Epidermal melanocyte (primary cell): ENCODE data around the gene OR51E2.
"Not testable (repeated sequence)": the region's sequence is repeated elsewhere in the genome, so short reads cannot be mapped to it uniquely, and the experiment has no call there.

ENCODE experiments used
- DNase-seq: peaks from one replicate; pipeline ENCODE4 v3.0.0; 2011; ENCODE audit warnings: low spot score; ENCODE audit not compliant: insufficient read length

Gene OR51E2

GRCh38 chr11:4697585-4697984, at the start of gene OR51E2:
Gene OR51E2, minus strand, starts transcription at chr11:4697853. Its CDS starts 15,142 bp downstream, at chr11:4682711.
- no peak for DNase-seq

- DNase-seq: no peak
Measured at GRCh38 chr11:4740735-4741134, 43.1 kb upstream of the OR51E2 start.

- DNase-seq: no peak
Measured at GRCh38 chr11:4727171-4727570, 29.5 kb upstream of the OR51E2 start.

- not testable (repeated sequence) for DNase-seq
Measured at GRCh38 chr11:4722616-4723534, 25.2 kb upstream of the OR51E2 start.

GRCh38 chr11:4714300-4714699, 16.6 kb upstream of the OR51E2 start:
- no peak for DNase-seq

- DNase-seq: no peak
Measured at GRCh38 chr11:4713241-4713640, 15.6 kb upstream of the OR51E2 start.

GRCh38 chr11:4704790-4705334, 7.2 kb upstream of the OR51E2 start:
- no peak for DNase-seq

GRCh38 chr11:4704054-4704789, 6.6 kb upstream of the OR51E2 start, which contains the start of gene MMP26:
Gene MMP26, plus strand, starts transcription at chr11:4704784.
- no peak for DNase-seq

- no peak for DNase-seq
Measured at GRCh38 chr11:4700436-4700820, 2.8 kb upstream of the OR51E2 start.

- DNase-seq: no peak
Measured at GRCh38 chr11:4699697-4700435, 2.2 kb upstream of the OR51E2 start.

GRCh38 chr11:4695442-4695841, 2.2 kb downstream of the OR51E2 start:
- DNase-seq: no peak

GRCh38 chr11:4684631-4685285, 12.9 kb downstream of the OR51E2 start:
- DNase-seq: no peak

- no peak for DNase-seq
Measured at GRCh38 chr11:4682623-4683419, 14.8 kb downstream of the OR51E2 start.

- no peak for DNase-seq
Measured at GRCh38 chr11:4680341-4680740, 17.3 kb downstream of the OR51E2 start.

- no peak for DNase-seq
Measured at GRCh38 chr11:4677948-4678347, 19.7 kb downstream of the OR51E2 start.

GRCh38 chr11:4673781-4674180, 23.9 kb downstream of the OR51E2 start:
- DNase-seq: no peak

GRCh38 chr11:4672470-4672869, 25.2 kb downstream of the OR51E2 start:
- no peak for DNase-seq

- DNase-seq: no peak
Measured at GRCh38 chr11:4671741-4672140, 25.9 kb downstream of the OR51E2 start.

- no peak for DNase-seq
Measured at GRCh38 chr11:4665424-4665823, 32.2 kb downstream of the OR51E2 start.

- no peak for DNase-seq
Measured at GRCh38 chr11:4664786-4665185, 32.9 kb downstream of the OR51E2 start.
